Testis (tissue), 2 donors: ENCODE measurements around the gene RABAC1.

ENCODE experiments used
- CTCF ChIP-seq, 3 experiments: fragments of 450-650 bp in 2 of 3; fragments of 200-600 bp in 1 of 3; sonication (generic) in 1 of 3; IDR thresholded peaks; one replicate each; pipeline ENCODE4 v1.5.1; 2016 to 2019; ENCODE audit warnings: antibody characterized with exemption in 3 of 3, mild to moderate bottlenecking in 2 of 3, moderate library complexity in 1 of 3
- POLR2A ChIP-seq: fragments of 450-650 bp; IDR thresholded peaks from one replicate; pipeline ENCODE4 v1.6.1; 2017; ENCODE audit warnings: antibody characterized with exemption, mild to moderate bottlenecking, moderate library complexity

GRCh38 chr19:41956621-41957020, 2.5 kb downstream of the RABAC1 start:
- no peak for TF ChIP-seq POLR2A
- no peak for TF ChIP-seq CTCF (IDR thresholded peaks at IDR 0.05)
